HCT116 (cell line): ENCODE data around the gene SETD3. TPM values are rescaled to one million over a fixed set of nuclear protein-coding genes. Genes with fewer than 3 reads are reported as not detected.

Source experiments
- ATAC-seq: fragments of 200-7000 bp; cut with Tn5 transposase; 2 replicates; pipeline ENCODE4 v1.9.1; 2020; ENCODE audit warnings: mild to moderate bottlenecking, moderate library complexity
- BruUV-seq: library from RNA; stranded (reverse); fragments of 400-500 nt; replicated peaks from 2 replicates; lab custom pipeline; 2021; lab: Mats Ljungman, UMichigan
- CTCF ChIA-PET: fragments of 300-600 bp; sonication (Branson Sonifier 250); formaldehyde crosslinking; loops from one replicate; lab custom pipeline; 2021; ENCODE audit warnings: antibody characterized with exemption; lab: Charles Lee
- POLR2A ChIA-PET: fragments of 300-600, 350-600 bp; sonication (Branson Sonifier 250); formaldehyde crosslinking; loops from one replicate; lab custom pipeline; 2021; ENCODE audit warnings: antibody characterized with exemption; lab: Charles Lee
- RAD21 ChIA-PET, 2 experiments: fragments of 300-600 bp; sonication (Branson Sonifier 250); formaldehyde crosslinking; loops; one replicate each; lab custom pipeline; 2023; ENCODE audit warnings: low total read pairs in 2 of 2; ENCODE audit not compliant: uncharacterized antibody in 2 of 2, unreplicated experiment in 2 of 2, low non-redundant PET in 1 of 2; lab: Charles Lee
- DNase-seq: peaks from one replicate; pipeline ENCODE4 v3.0.0-alpha.2; 2010; ENCODE audit warnings: low read depth, low spot score
- H2AFZ ChIP-seq: fragments of 200-600 bp; shearing (Covaris generic), sonication (generic); 2 replicates; pipeline ENCODE4 v1.6.1; 2017; ENCODE audit warnings: low read depth, mixed run types, mixed read lengths, antibody characterized with exemption, low read length; ENCODE audit not compliant: poor library complexity, severe bottlenecking
- H3K27ac ChIP-seq: 2 replicates; pipeline ENCODE4 v1.5.1; 2012; ENCODE audit warnings: low read depth, low read length
- H3K27me3 ChIP-seq: fragments of 200-600 bp; sonication (generic); 2 replicates; pipeline ENCODE4 v1.6.1; 2016; ENCODE audit warnings: mixed run types, low read length, mixed read lengths; ENCODE audit not compliant: insufficient read depth
- H3K36me3 ChIP-seq, 2 experiments: fragments of 200-500 bp in 1 of 2; fragments of 200-600 bp in 1 of 2; sonication (Bioruptor generic) in 1 of 2; sonication (generic) in 1 of 2; 2 replicates each; pipeline versions ENCODE4 v1.5.1 to v1.6.1; 2014 to 2016; ENCODE audit warnings: low read length in 2 of 2, inconsistent platforms in 1 of 2, mixed read lengths in 1 of 2, mixed run types in 1 of 2; ENCODE audit not compliant: insufficient read depth in 2 of 2, control insufficient read depth in 1 of 2
- H3K4me1 ChIP-seq, 2 experiments: fragments of 200-600 bp in 1 of 2; sonication (generic) in 1 of 2; 2 replicates each; pipeline versions ENCODE4 v1.5.1 to v1.6.1; 2012 to 2017; ENCODE audit warnings: low read length in 2 of 2, inconsistent platforms in 1 of 2, mild to moderate bottlenecking in 1 of 2, mixed read lengths in 1 of 2, mixed run types in 1 of 2, moderate library complexity in 1 of 2; ENCODE audit not compliant: insufficient read depth in 2 of 2, control insufficient read depth in 1 of 2
- H3K4me2 ChIP-seq: fragments of 200-600 bp; sonication (generic); 2 replicates; pipeline ENCODE4 v1.6.1; 2017; ENCODE audit warnings: mixed run types, low read length, mixed read lengths
- H3K4me3 ChIP-seq, 2 experiments: fragments of 200-600 bp in 1 of 2; sonication (generic) in 1 of 2; replicated peaks in 1 of 2; 2 replicates each; pipeline ENCODE4 v1.5.1; 2011 to 2016; ENCODE audit warnings: low read length in 2 of 2, control low read depth in 1 of 2, low read depth in 1 of 2, mild to moderate bottlenecking in 1 of 2, mixed read lengths in 1 of 2, mixed run types in 1 of 2
- H3K79me2 ChIP-seq: fragments of 200-600 bp; sonication (generic); 2 replicates; pipeline ENCODE4 v1.6.1; 2017; ENCODE audit warnings: mild to moderate bottlenecking, mixed run types, low read length, moderate library complexity, mixed read lengths; ENCODE audit not compliant: insufficient read depth
- H3K9ac ChIP-seq: fragments of 200-600 bp; sonication (generic); 2 replicates; pipeline ENCODE4 v1.6.1; 2016; ENCODE audit warnings: low read length, mixed read lengths
- H3K9me2 ChIP-seq: fragments of 200-600 bp; sonication (generic), shearing (Covaris generic); 2 replicates; pipeline ENCODE4 v1.6.1; 2017; ENCODE audit warnings: mixed run types, mild to moderate bottlenecking, moderate library complexity; ENCODE audit not compliant: insufficient read depth
- H3K9me3 ChIP-seq, 2 experiments: fragments of 200-500 bp in 1 of 2; fragments of 200-600 bp in 1 of 2; sonication (Bioruptor generic) in 1 of 2; sonication (generic) in 1 of 2; 2 replicates each; pipeline ENCODE4 v1.6.1; 2014 to 2017; ENCODE audit warnings: low read length in 2 of 2, mixed read lengths in 2 of 2, inconsistent platforms in 1 of 2, low read depth in 1 of 2, mild to moderate bottlenecking in 1 of 2, mixed run types in 1 of 2, moderate library complexity in 1 of 2; ENCODE audit not compliant: control insufficient read depth in 1 of 2, insufficient read depth in 1 of 2
- H4K20me1 ChIP-seq: fragments of 200-600 bp; sonication (generic), shearing (Covaris generic); 2 replicates; pipeline ENCODE4 v1.6.1; 2017; ENCODE audit warnings: mixed run types, mild to moderate bottlenecking, moderate library complexity; ENCODE audit not compliant: insufficient read depth
- CEBPB ChIP-seq: IDR thresholded peaks from 2 replicates; pipeline ENCODE4 v1.6.1; 2012; ENCODE audit warnings: low read depth
- CTCF ChIP-seq, 3 experiments: fragments of 200-600 bp in 1 of 3; sonication (generic) in 1 of 3; IDR thresholded peaks in 2 of 3; conservative IDR thresholded peaks in 1 of 3; 2 replicates each; pipeline ENCODE4 v1.5.1; 2012 to 2017; ENCODE audit warnings: low read depth in 2 of 3, low read length in 2 of 3, antibody characterized with exemption in 1 of 3, borderline replicate concordance in 1 of 3, control low read depth in 1 of 3, mild to moderate bottlenecking in 1 of 3, mixed read lengths in 1 of 3, mixed run types in 1 of 3, moderate library complexity in 1 of 3; ENCODE audit not compliant: insufficient read depth in 1 of 3
- EGR1 ChIP-seq: IDR thresholded peaks from 2 replicates; pipeline ENCODE4 v1.6.1; 2012; ENCODE audit warnings: low read depth
- EZH2phosphoT487 ChIP-seq: fragments of 200-600 bp; IDR thresholded peaks from 2 replicates; pipeline ENCODE4 v1.6.1; 2018; ENCODE audit warnings: antibody characterized with exemption, borderline replicate concordance
- JUND ChIP-seq: IDR thresholded peaks from 2 replicates; pipeline ENCODE4 v1.6.1; 2012
- MAX ChIP-seq: IDR thresholded peaks from 2 replicates; pipeline ENCODE4 v1.6.1; 2012
- POLR2A ChIP-seq: IDR thresholded peaks from 2 replicates; pipeline ENCODE4 v1.7.0; 2011; ENCODE audit warnings: borderline replicate concordance; ENCODE audit not compliant: insufficient read depth, insufficient read length; ENCODE audit errors: extremely low read depth
- SP1 ChIP-seq: IDR thresholded peaks from 2 replicates; pipeline ENCODE4 v1.6.1; 2012; ENCODE audit warnings: low read depth
- SRF ChIP-seq: IDR thresholded peaks from 2 replicates; pipeline ENCODE4 v1.6.1; 2012; ENCODE audit warnings: low read depth
- ZNF274 ChIP-seq: fragments of 200-500 bp; sonication (Bioruptor generic); IDR thresholded peaks from 2 replicates; pipeline ENCODE4 v1.6.1; 2014; ENCODE audit warnings: mild to moderate bottlenecking, low read depth, low read length, inconsistent platforms
- intact Hi-C: fragments of 100-400 bp; cut with micrococcal nuclease; formaldehyde crosslinking; loops from 2 replicates; pipeline ENCODE4 v1.10.0; 2022
- total RNA-seq: library from RNA; stranded (reverse); gene quantifications from one replicate; pipeline ENCODE4 v1.2.1, GENCODE V29; 2021; ENCODE audit not compliant: unreplicated experiment
- TF ChIP-seq, protein P1 (sequence below): IDR thresholded peaks from 2 replicates; pipeline ENCODE4 v1.6.1; 2012

SETD3 gene
- total RNA-seq, 1 experiment from 2014 or later = 46.6 TPM

- RAD21 ChIA-PET = no interaction called here
- ATAC-seq = no peak
- Histone ChIP-seq H3K9ac (no peak overlapping the region), H3K36me3 (no peaks in the 10 kb centered on the region), H3K4me3 (no peak overlapping the region), H2AFZ (no peak overlapping the region), H3K27ac (no peak overlapping the region), H3K27me3 (no peaks in the 10 kb centered on the region), H3K4me1 (peaks cover 0 to 11% of the 10 kb centered on the region in 2 experiments; a peak in 1 of 4 replicates), H3K9me3 (no peaks in the 10 kb centered on the region), H4K20me1 (no peaks in the 10 kb centered on the region), H3K79me2 (no peaks in the 10 kb centered on the region), H3K9me2 (no peaks in the 10 kb centered on the region), H3K4me2 (peak overlapping the region; percentile 59; the same call in 1 of the 2 replicates)
- intact Hi-C loops = no loop called here
- CTCF ChIA-PET = interaction anchor here (1.3 kb wide), 1 partner anchor 40 kb away, joined by 3 read pairs; no protein-coding TSS in a partner anchor
- POLR2A ChIA-PET = no interaction called here
- DNase-seq = no peak
- BruUV-seq = TSS peak; percentile 56
- TF ChIP-seq CTCF (IDR thresholded peaks at IDR 0.05 in 2 of 3, conservative IDR thresholded peaks at IDR 0.05 in 1 of 3; ENCODE audit: borderline replicate concordance in 1 of 3, insufficient read depth in 1 of 3, low read depth in 2 of 3, low read length in 2 of 3) (no peak), SRF (no peak)
Measured at GRCh38 chr14:99359906-99360305, 120.8 kb downstream of the SETD3 start.

DNA sequence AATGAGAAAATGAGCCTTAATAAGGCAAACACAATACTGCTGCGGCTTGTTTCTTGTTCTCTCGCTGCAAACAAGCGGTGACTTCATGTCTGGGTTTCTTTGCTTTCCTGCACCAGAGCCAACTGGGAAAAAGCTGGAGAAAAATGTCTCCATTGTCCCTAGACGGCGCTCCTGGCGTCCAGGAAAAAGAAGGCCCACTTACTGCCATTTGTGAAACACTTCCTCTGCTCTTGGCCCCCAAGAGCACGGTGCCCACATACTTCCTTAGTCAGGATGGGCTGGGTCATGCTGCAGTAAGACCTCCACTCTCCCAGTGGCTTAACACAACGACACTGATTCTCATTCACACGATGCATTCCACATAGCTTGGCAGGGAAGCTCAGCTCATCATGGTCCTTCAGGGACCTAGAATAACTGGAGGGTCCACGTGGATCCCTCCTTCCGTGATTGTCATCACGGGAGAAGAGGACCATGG, 122.7 kb downstream of the SETD3 start:
- H3K9ac ChIP-seq = no peak overlapping the region
- CTCF ChIA-PET = interaction anchor here (1.0 kb wide), 1 partner anchor 33 kb away, joined by 3 read pairs; no protein-coding TSS in a partner anchor
- intact Hi-C loops = no loop called here
- H3K9me2 ChIP-seq = no peaks in the 10 kb centered on the region
- TF ChIP-seq JUND (no peak), CEBPB (no peak), EZH2phosphoT487 (no peak), POLR2A (no peak), ZNF274 (no peak), EGR1 (no peak), CTCF (IDR thresholded peaks at IDR 0.05 in 2 of 3, conservative IDR thresholded peaks at IDR 0.05 in 1 of 3; ENCODE audit: borderline replicate concordance in 1 of 3, insufficient read depth in 1 of 3, low read depth in 2 of 3, low read length in 2 of 3) (no peak), SP1 (no peak), MAX (no peak)
- TF ChIP-seq, protein P1, sequence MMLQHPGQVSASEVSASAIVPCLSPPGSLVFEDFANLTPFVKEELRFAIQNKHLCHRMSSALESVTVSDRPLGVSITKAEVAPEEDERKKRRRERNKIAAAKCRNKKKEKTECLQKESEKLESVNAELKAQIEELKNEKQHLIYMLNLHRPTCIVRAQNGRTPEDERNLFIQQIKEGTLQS = no peak
- H3K36me3 ChIP-seq = no peaks in the 10 kb centered on the region
- H3K4me1 ChIP-seq = peaks cover 0 to 11% of the 10 kb centered on the region in 2 experiments; a peak in 1 of 4 replicates
- H3K4me2 ChIP-seq = no peak overlapping the region
- DNase-seq (no peak), ATAC-seq (no peak)
- no peak overlapping the region for H3K4me3 ChIP-seq
- POLR2A ChIA-PET = no interaction called here
- H3K9me3 ChIP-seq = no peaks in the 10 kb centered on the region
- no peaks in the 10 kb centered on the region for H4K20me1 ChIP-seq
- no peaks in the 10 kb centered on the region for H3K79me2 ChIP-seq
- no peak overlapping the region for H2AFZ ChIP-seq
- no peaks in the 10 kb centered on the region for H3K27me3 ChIP-seq
- no TSS peak for BruUV-seq
- RAD21 ChIA-PET = no interaction called here
- no peak overlapping the region for H3K27ac ChIP-seq
